ENCODE measurements around the gene FZD4.
"Not testable (repeated sequence)": the region's sequence is repeated elsewhere in the genome, so short reads cannot be mapped to it uniquely, and the experiment has no call there.

FZD4 gene

DNA sequence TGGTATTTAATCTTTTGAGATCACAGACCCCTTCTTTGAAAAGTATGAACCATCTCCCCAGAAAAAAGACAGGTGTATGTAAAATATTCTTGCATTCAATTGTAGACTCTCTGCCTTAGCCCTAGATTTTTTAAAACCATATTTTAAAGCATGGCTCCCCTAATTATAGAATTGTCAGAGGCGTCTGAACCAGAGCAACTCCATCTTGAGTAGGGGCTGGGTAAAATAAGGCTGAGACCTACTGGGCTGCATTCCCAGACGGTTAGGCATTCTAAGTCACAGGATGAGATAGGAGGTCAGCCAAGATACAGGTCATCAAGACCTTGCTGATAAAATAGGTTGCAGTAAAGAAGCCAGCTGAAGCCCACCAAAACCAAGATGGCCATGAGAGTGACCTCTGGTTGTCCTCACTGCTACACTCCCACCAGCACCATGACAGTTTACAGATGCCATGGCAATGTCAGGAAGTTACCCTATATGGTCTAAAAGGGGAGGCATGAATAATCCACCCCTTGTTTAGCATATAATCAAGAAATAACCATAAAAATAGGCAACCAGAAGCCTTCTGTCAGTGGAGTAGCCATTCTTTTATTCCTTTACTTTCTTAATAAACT, 17.9 kb downstream of the FZD4 start:
- not testable (repeated sequence) for DNase-seq (ENCODE audit: low read depth)

GRCh38 chr11:86934926-86935579, 20.1 kb downstream of the FZD4 start:
- no peak for DNase-seq (ENCODE audit: low read depth)

DNA sequence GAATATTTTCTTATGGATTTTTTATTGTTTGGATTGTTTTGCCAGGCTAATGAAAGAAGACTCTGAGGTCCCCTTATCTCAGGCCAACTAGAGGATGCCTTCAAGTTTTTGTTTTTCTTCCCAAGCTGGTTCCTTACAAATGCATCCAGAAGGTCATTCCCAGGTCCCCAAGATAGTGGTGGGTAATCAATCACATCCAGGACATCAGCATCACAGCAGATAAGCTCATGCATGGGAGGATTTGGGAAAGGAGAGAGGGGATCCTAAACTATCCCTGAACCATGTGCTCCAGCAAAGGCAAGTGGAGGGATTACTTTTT, 20.7 kb downstream of the FZD4 start:
- no peak for DNase-seq (ENCODE audit: low read depth)

DNA sequence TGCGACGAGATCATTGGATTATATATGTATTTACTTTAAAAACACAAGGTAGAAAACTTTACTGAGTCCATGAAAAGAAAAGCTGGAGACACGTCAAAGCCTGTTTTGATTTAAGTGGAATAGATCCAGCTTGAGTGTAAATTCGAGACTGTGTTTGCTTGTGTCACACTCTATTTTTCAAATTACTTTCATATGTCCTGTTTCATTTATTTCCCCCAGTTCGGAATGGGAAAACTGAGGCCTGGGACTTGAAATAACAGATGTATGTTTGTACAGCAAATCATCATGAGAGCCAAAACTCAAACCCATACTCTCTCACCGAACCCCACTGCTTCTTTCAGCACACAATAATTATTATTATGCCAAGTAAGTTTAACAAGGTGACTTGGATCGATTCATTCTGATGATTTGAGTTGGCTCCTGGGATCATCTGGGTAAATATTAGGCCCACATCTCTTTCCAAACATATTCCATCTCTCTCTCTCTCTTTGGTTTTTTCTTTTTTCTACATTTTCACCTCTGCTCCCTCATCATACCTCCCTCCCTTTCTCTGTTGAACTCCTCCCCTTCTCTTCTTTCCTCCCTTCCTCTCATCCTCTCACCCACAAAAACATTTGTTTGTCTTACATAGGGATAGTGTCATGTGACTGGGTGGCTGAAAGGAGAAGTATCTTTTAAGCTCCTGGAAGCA, 21.2 kb downstream of the FZD4 start:
- no peak for DNase-seq (ENCODE audit: low read depth)

- DNase-seq (ENCODE audit: low read depth): no peak
Measured at GRCh38 chr11:86932924-86933875, 22.0 kb downstream of the FZD4 start.

- DNase-seq (ENCODE audit: low read depth): no peak
Measured at GRCh38 chr11:86932259-86932585, 23.0 kb downstream of the FZD4 start.

- no peak for DNase-seq (ENCODE audit: low read depth)
Measured at GRCh38 chr11:86931548-86932258, 23.5 kb downstream of the FZD4 start.

DNA sequence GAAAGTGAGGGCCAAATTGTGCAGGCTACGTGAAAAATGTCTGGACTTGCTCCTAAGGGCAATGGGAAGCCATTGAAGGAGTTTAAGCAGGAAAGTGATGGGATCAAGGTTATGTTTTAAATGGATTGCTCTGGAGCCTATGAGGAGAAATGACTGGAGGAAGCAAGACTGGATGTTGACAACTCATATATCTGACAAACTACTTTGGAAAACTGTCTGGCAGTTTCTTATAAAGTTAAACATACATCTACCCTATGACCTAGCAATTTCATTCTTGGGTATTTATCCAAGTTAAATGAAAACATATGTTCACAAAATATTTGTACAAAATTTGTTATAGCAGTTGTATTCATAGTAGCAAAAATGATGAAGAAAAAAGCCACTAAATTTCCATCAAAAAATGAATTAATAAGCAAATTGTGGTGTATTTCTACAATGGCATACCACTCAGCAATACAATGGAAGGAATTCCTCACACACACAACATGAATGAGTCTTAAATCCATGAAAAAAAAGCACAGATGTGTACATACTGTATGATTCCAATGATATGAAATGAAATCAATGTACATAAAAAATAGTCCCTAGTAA, 24.1 kb downstream of the FZD4 start:
- no peak for DNase-seq (ENCODE audit: low read depth)

GRCh38 chr11:86926975-86927374, 28.2 kb downstream of the FZD4 start:
- DNase-seq (ENCODE audit: low read depth): no peak

DNA sequence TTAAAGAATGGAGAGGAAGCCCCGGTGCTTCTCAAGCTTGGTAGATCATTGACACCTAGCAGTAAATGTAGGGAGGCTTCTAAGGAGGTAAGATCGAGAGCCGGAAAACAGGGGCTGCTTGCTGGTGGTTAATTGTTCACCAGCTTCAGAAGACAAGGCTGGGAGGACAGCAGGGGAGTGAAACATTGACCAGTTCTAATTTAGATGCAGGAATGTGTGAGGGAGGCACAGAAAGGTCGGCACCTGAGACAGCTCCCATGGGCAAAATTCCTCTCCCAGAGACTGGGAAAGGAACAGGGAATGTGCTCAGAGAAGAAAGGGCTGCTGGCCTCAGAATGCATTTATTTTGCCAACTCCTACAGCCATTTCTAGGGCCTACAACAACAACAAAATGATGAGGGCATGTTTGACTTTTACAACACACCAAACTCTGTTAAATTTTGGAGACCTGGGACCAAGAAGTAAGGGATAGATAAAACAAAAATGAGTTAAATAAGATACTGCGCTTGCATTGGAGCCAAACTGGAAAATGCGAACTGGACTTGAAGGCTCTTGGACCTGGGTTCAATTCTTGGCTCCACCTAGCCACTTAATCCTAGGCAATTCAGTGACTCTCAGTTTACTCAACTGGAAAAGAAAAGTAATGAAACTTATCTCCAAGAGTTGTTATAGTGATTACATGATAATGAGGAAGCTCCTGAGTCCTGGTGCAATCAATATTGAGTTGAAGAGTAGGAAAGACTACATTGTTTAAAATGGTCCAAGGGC, 31.0 kb downstream of the FZD4 start:
- DNase-seq (ENCODE audit: low read depth): no peak

DNA sequence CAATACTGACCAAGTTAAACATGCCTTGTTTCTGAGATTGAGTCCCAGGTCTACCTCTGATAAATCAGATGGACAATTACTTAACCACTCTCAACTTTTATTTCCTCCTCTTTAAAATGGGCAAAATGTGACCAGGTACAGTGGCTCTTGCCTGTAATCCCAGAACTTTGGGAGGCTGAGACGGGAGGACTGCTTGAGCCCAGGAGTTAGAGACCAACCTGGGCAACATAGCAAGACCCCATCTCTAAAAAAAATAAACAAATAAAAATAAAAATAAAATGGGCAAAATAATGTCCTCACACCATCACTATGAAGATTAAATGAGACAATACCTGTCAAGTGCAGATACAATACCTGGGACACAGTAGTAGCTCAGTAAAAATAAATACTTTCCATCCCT, 33.0 kb downstream of the FZD4 start:
- no peak for DNase-seq (ENCODE audit: low read depth)

DNA sequence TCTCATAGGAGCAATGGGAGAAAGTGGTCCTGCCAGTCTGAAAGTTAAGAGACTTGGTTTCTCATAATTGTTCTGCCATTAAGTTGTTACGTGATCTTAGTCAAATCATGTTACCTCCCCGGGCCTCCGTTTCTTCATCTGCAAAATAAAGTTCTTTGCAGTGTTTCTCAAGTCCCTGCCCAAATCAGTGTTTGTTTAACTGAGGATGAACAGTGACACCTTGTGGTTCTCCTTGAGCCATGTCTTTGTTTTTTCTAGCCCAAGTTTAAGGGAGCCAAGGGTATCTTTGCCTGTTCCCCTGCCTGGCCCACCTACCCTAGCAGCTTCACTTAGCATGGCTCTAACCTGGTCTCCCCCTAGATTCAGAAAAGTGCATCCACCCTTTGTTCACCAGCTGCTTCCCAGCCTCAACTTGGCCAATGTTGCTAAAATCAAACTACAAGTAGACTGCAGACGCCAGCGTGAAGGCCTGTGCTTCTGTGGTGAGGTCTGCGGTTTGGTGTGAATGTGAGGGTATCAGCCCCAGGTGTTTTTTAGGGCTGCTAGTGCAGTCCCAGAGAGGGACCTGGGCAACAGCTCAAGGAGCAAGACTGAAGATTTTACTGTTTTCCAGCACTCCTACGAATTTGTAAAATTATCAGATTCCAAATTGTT, 35.5 kb downstream of the FZD4 start:
- DNase-seq (ENCODE audit: low read depth): no peak

DNA sequence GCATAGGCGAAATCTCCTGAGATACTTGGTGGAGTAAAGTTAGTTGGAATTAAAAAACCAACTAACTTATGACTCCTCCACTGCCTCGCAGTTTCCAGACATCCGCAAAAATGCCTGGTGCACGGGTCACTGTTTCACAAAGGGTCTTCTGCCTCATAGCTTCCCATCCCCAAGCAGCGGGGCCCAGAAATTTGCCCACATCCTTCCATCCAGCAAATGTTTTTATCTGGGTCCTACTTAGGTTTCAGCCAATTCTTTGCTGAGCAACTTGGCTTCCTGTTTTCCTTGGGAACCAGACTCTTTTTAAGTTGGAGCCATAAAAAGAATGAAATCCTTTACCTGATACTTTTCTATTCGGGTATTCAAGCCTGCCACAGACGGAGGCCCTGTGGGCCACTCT, 36.2 kb downstream of the FZD4 start:
- DNase-seq (ENCODE audit: low read depth): no peak

GRCh38 chr11:86918496-86918895, 36.7 kb downstream of the FZD4 start:
- no peak for DNase-seq (ENCODE audit: low read depth)

GRCh38 chr11:86917589-86917988, 37.6 kb downstream of the FZD4 start:
- no peak for DNase-seq (ENCODE audit: low read depth)

GRCh38 chr11:86916330-86916729, 38.9 kb downstream of the FZD4 start:
- no peak for DNase-seq (ENCODE audit: low read depth)

DNA sequence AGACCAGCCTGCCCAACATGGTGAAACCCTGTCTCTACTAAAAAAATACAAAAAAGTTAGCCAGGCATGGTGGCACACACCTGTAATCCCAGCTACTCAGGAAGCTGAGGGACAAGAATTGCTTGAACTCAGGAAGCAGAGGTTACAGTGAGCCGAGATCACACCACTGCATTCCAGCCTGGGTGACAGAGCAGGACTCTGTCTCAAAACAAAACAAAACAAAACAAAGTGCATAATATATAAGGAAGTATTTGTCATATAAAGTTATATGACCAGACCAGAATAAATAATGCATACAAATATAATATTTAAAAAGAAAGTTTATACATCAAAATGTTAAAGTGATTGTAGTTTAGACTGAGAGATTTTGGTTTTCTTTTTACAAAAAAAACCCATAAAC, 39.3 kb downstream of the FZD4 start:
- DNase-seq (ENCODE audit: low read depth): not testable (repeated sequence)

DNA sequence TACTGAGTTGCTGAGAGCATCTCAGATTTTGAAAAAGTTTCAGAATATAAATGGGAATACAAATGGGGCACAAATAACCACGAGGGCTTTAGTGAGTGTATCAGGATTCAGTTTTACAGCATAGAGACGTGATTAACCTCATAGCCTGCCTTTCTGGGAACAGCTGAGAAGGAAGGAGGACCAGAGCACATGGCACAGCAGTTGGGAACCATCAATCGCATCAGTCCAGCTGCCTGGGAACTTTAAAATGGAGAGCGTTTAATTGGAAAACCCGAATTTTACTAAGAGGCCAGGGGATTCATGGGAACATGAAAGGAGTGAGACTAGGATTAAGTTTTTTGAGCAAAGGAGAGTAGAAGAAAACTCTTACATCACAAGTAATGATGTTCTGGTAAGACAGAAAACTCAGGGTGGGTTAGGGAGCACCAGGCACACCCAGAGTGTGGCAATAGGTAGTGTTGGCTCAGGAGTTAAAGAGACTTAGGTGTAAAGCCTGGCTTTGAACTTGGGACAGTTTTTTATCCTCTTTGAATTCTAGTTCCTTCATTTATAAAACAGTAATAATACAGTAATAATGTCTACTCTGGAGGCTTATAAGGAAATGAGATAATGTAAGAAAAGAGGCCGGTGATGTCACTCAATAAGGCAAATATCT, 40.2 kb downstream of the FZD4 start:
- no peak for DNase-seq (ENCODE audit: low read depth)

- no peak for DNase-seq (ENCODE audit: low read depth)
Measured at GRCh38 chr11:86912238-86912637, 43.0 kb downstream of the FZD4 start.

DNA sequence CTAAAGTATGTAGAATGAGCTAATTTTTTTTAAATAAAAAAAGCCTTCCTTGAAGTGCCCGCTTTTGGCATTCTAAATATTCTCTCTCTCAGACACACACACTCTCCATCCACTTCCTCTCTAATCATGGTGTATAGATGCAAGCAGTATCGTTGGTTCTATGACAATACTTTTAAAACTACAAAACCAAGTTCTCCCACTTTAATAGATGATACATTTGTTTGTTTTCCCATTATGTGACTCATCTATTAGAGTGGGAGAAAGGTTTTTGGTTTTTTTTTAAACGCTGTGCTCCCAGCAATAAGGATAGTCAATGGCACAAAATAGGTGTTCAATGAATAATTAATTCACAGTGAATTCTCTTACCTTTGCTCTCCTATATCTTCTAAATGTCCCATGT, 44.6 kb downstream of the FZD4 start:
- no peak for DNase-seq (ENCODE audit: low read depth)
